Upper lobe of left lung (tissue), 6 donors: Measurements from ENCODE around the gene ITGAE. TPM values are rescaled to one million over a fixed set of nuclear protein-coding genes. Genes with fewer than 3 reads are reported as not detected.
"Not testable (repeated sequence)": the region's sequence is repeated elsewhere in the genome, so short reads cannot be mapped to it uniquely, and the experiment has no call there.

Source experiments
- ATAC-seq, 2 donors: fragments of 200-7000 bp; cut with Tn5 transposase; one replicate each; pipeline ENCODE4 v1.9.1; 2022; ENCODE audit warnings: mild to moderate bottlenecking in 2 of 2, moderate library complexity in 2 of 2; ENCODE audit not compliant: low FRiP score in 2 of 2
- DNase-seq, 2 donors: peaks; one replicate each; pipeline ENCODE4 v3.0.0-alpha.2; 2019 to 2020
- H3K27ac ChIP-seq, 4 donors: fragments of 200-600 bp; sonication (generic); one replicate each; pipeline ENCODE4 v1.5.1; 2016 to 2019
- H3K27me3 ChIP-seq, 4 donors: fragments of 200-600 bp; sonication (generic); one replicate each; pipeline ENCODE4 v1.5.1; 2017 to 2019
- H3K36me3 ChIP-seq, 4 donors: fragments of 200-600 bp; sonication (generic); one replicate each; pipeline ENCODE4 v1.5.1; 2016 to 2019
- H3K4me1 ChIP-seq, 4 donors: fragments of 200-600 bp; sonication (generic); one replicate each; pipeline ENCODE4 v1.5.1; 2018 to 2019
- H3K4me3 ChIP-seq, 4 donors: fragments of 200-600 bp; sonication (generic); one replicate each; pipeline ENCODE4 v1.5.1; 2017 to 2019; ENCODE audit warnings: mild to moderate bottlenecking in 2 of 4, moderate library complexity in 1 of 4
- H3K9me3 ChIP-seq, 4 donors: fragments of 200-600 bp; sonication (generic); one replicate each; pipeline ENCODE4 v1.5.1; 2018 to 2019
- EP300 ChIP-seq, 4 donors: sonication (generic); formaldehyde crosslinking; IDR thresholded peaks; one replicate each; pipeline ENCODE4 v1.5.1; 2017; ENCODE audit warnings: antibody characterized with exemption in 4 of 4, control low read depth in 2 of 4
- POLR2A ChIP-seq, 4 donors: fragments of 450-650 bp; IDR thresholded peaks; one replicate each; pipeline ENCODE4 v1.5.1; 2016 to 2017; ENCODE audit warnings: antibody characterized with exemption in 4 of 4, mild to moderate bottlenecking in 2 of 4
- POLR2AphosphoS5 ChIP-seq, 2 donors: sonication (generic); formaldehyde crosslinking; IDR thresholded peaks; one replicate each; pipeline ENCODE4 v1.5.1; 2017; ENCODE audit warnings: antibody characterized with exemption in 2 of 2
- WGBS, 2 donors: methylation state at CpG; one replicate each; pipeline ENCODE4 v1.1.5; 2017 to 2018; 5-methylcytosine and 5-hydroxymethylcytosine counted together
- total RNA-seq, 6 donors: library from RNA; depleted of rRNA in 4 of 6; stranded (reverse); fragments of >200 nt in 4 of 6; gene quantifications; one replicate each; pipeline versions ENCODE4 v1.1.0 to v1.2.1, GENCODE V29; 2016 to 2021
- TF ChIP-seq, protein P1 (sequence below), 6 experiments: fragments of 450-650 bp in 4 of 6; fragments of 200-600 bp in 2 of 6; sonication (generic) in 2 of 6; IDR thresholded peaks; one replicate each; pipeline ENCODE4 v1.5.1; 2016 to 2019; ENCODE audit warnings: antibody characterized with exemption in 6 of 6
- donor health status: DM: no; HTN: no; CAD: no; lungs with moderate emphysema.
- donor health status: DM: no; HTN: yes; CAD: no; lungs with severe emphysema.

The ITGAE gene
- total RNA-seq, 6 donors from 2014 or later: 17.2 to 36.0 (median 26.4) TPM

DNA sequence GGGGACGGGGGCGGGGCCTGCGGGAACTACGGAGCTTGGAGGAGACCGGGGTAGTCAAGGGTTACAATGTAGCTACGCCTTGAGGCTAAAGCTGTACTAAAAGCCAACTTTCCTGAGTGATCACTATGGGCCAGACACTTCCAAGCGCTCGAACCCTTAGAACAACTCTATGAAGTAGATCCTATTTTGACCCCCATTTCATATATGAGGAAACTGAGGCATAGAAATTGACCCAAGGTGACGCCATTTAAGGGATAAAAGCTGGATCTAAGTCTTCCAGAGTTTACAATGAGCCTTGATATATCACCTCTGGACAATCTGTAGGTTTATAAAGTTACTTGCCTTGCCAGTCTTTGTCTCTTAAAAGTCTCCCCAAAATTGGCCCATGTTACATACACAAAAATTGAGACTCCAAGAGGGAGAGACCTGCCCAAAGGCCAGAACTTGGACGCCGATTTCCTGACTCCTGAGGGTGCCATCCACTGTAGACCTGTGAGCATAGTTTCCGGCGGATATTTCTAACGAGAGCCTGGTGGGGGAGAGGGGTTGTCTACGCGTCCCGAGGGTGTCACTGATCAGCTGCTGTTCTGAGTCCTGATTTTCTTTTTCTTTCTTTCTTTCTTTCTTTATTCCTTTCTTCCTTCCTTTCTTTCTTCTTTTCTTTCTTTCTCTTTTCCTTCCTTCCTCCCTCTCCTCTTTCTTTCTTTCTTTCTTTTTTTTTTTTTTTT lies 45.6 kb upstream of the ITGAE start:
- WGBS, 2 donors: 46 to 48% methylated on average over 17 of the region's 17 CpGs
- peak overlapping the region in 3 of 4 donors; percentile 70 to 96 (median 80) for H3K4me3 ChIP-seq
- TF ChIP-seq POLR2AphosphoS5 (IDR thresholded peaks at IDR 0.05) (no peak), POLR2A (IDR thresholded peaks at IDR 0.05) (no peak), EP300 (IDR thresholded peaks at IDR 0.05) (no peak)
- TF ChIP-seq, protein P1, sequence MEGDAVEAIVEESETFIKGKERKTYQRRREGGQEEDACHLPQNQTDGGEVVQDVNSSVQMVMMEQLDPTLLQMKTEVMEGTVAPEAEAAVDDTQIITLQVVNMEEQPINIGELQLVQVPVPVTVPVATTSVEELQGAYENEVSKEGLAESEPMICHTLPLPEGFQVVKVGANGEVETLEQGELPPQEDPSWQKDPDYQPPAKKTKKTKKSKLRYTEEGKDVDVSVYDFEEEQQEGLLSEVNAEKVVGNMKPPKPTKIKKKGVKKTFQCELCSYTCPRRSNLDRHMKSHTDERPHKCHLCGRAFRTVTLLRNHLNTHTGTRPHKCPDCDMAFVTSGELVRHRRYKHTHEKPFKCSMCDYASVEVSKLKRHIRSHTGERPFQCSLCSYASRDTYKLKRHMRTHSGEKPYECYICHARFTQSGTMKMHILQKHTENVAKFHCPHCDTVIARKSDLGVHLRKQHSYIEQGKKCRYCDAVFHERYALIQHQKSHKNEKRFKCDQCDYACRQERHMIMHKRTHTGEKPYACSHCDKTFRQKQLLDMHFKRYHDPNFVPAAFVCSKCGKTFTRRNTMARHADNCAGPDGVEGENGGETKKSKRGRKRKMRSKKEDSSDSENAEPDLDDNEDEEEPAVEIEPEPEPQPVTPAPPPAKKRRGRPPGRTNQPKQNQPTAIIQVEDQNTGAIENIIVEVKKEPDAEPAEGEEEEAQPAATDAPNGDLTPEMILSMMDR (IDR thresholded peaks at IDR 0.05): no peak
- H3K4me1 ChIP-seq: peaks cover 16 to 20% (median 18%) of the 10 kb centered on the region in 4 donors
- DNase-seq (no peak), ATAC-seq (no peak)
- H3K27ac ChIP-seq: peak overlapping the region in 3 of 4 donors; percentile 93 to 98 (median 94)
- no peaks in the 10 kb centered on the region for H3K27me3 ChIP-seq
- peaks cover 6 to 25% (median 11%) of the 10 kb centered on the region in 4 donors for H3K36me3 ChIP-seq
- H3K9me3 ChIP-seq: no peaks in the 10 kb centered on the region

DNA sequence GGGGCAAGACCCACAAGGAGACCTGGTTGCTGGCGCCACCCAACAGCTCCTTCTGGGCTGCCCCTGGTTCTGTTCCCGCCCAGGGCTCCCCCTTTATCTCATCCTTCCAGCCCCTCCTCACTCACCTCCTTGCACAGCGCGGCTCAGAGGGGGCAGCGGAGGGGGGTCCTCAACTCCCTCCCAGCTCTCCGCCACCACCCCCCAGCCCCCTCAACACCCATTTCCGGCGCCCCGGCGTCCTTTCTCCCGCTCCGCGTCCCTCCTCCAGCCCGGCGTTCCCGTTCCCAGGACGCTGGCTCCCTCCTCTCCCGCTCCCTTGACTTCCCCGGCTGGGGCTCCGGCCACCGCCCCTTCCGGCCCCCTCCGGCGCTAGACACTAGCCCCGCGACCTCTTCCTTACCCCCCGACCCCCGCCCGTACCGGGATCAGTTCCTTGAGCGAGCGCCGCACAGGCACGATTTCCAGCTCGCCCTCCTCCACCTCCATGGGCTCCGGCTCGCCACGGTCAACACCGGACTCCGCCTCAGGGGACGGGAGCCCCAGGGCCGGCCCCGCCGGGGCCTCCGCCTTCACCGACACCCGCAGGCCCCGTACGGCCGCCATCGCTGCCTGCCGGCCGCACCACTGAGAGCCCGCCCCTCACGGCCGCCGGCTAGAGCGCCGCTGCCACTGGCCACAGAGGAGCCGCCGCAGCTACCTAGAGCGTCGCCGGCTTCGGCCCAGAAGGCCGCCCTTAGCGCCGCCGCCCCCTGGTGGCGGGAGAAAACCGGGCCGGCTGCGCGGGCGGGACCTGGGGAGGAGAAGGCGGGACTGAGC lies 44.8 kb upstream of the ITGAE start, which contains the start of gene NCBP3:
TSS of gene NCBP3 (minus strand) at position 626 of the 816 bp plus-strand sequence. CDS start at position 603, 23 bp downstream.
- TF ChIP-seq POLR2AphosphoS5 (IDR thresholded peaks at IDR 0.05): peak; percentile 87
- peak in 3 of 4 donors; percentile 66 to 91 (median 88) for TF ChIP-seq POLR2A (IDR thresholded peaks at IDR 0.05)
- TF ChIP-seq, protein P1 (IDR thresholded peaks at IDR 0.05): peak; percentile 95 to 100 (median 98)
- peak in 1 of 4 donors; percentile 16 for TF ChIP-seq EP300 (IDR thresholded peaks at IDR 0.05)
- H3K9me3 ChIP-seq: no peaks in the 10 kb centered on the region
- H3K4me3 ChIP-seq: peak within 1 kb of the TSS; percentile 70 to 96 (median 81)
- peak within 1 kb of the TSS; percentile 87 to 98 (median 94) for H3K27ac ChIP-seq
- peaks cover 6 to 33% (median 13%) of the 10 kb centered on the region in 4 donors for H3K36me3 ChIP-seq
- no peaks in the 10 kb centered on the region for H3K27me3 ChIP-seq
- ATAC-seq (peak; percentile 98 to 100), DNase-seq (peak; percentile 96 to 98)
- WGBS, 2 donors: 0% methylated on average over 22 to 40 of the region's 76 CpGs
- H3K4me1 ChIP-seq: peaks cover 16 to 20% (median 18%) of the 10 kb centered on the region in 4 donors

DNA sequence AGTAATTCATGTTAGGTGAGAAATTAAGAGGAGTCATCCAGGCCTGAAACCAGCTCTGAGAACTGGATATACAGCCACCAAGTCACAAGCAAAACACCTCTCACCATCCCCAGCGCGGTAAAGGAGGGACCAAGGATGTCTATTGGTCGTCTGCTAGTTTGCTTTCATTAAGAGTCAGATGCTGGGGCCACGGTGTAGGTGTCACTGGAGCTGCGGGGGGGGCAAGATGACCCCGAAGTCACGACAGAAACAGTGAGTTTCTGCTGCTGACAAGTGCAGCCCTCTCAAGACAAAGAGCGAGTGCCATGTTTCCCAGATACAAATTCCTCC lies 44.3 kb upstream of the ITGAE start:
- H3K27ac ChIP-seq: peak overlapping the region; percentile 87 to 98 (median 94)
- ATAC-seq (no peak), DNase-seq (no peak)

DNA sequence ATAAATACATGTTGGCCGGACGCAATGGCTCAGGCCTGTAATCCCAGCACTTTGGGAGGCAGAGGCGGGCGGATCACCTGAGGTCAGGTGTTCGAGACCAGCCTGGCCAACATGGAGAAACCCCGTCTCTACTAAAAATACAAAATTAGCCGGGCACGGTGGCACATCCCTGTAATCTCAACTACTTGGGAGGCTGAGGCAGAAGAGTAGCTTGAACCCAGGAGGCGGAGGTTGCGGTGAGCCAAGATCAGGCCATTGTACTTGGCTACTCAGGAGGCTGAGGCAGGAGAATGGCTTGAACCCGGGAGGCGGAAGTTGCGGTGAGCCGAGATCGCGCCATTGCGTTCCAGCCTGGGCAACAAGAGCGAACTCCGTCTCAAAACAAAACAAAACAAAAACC lies 43.6 kb upstream of the ITGAE start:
- Histone ChIP-seq H3K4me3 (peak overlapping the region in 1 of 4 donors; percentile 70), H3K36me3 (peaks cover 6 to 45% (median 19%) of the 10 kb centered on the region in 4 donors), H3K4me1 (peaks cover 16 to 20% (median 18%) of the 10 kb centered on the region in 4 donors)
- not testable (repeated sequence) for H3K27me3 ChIP-seq, H3K9me3 ChIP-seq, H3K27ac ChIP-seq, DNase-seq, ATAC-seq
- WGBS, 2 donors: 91 to 96% methylated on average over 19 of the region's 19 CpGs

More for the DNA sequence above, 44.3 kb upstream of the ITGAE start:
- WGBS, 2 donors: 1 to 2% methylated on average over 7 to 8 of the region's 8 CpGs
- TF ChIP-seq POLR2AphosphoS5 (IDR thresholded peaks at IDR 0.05) (no peak), EP300 (IDR thresholded peaks at IDR 0.05) (no peak), POLR2A (IDR thresholded peaks at IDR 0.05) (no peak)
- TF ChIP-seq, protein P1 (IDR thresholded peaks at IDR 0.05): no peak
- H3K4me1 ChIP-seq: peaks cover 16 to 20% (median 18%) of the 10 kb centered on the region in 4 donors
- no peaks in the 10 kb centered on the region for H3K9me3 ChIP-seq
- no peaks in the 10 kb centered on the region for H3K27me3 ChIP-seq
- peaks cover 6 to 38% (median 15%) of the 10 kb centered on the region in 4 donors for H3K36me3 ChIP-seq
- H3K4me3 ChIP-seq: peak overlapping the region; percentile 70 to 96 (median 81)

DNA sequence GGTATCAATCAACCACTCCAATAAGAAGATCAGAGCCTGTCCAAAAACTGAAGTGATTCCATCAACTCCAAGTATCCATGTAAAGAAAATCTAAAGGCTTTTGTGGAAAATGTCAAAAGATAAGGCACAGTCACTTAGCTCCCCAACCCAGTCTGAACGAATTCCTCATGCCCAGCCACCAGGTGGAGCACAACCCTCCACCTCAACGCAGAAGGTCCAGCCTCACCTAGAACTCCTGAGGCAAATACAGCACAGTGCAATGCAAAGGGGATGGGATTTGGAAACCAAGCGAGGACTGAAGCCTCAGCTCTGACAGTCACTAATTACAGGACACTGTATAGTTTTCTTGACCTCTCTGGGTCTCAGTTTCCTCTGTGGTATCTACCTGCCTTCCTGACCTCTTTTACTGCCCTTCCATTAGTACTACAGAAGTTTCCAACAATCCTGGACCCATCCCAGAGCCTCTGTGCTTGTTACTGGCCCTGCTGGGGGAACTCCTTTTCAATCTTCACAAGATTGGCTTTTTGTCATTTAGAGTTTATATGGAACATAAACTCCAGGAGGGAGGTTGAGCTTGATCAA lies 43.0 kb upstream of the ITGAE start:
- ATAC-seq: no peak
- peaks cover 16 to 20% (median 18%) of the 10 kb centered on the region in 4 donors for H3K4me1 ChIP-seq
- TF ChIP-seq, protein P1 (IDR thresholded peaks at IDR 0.05): peak in 3 of 6 experiments; percentile 26 to 38 (median 32)
- no peak for TF ChIP-seq POLR2A (IDR thresholded peaks at IDR 0.05)
- no peak overlapping the region for H3K27ac ChIP-seq
- WGBS, 2 donors: 27 to 41% methylated on average over 3 of the region's 3 CpGs
- no peak for DNase-seq
- no peak overlapping the region for H3K4me3 ChIP-seq
- peaks cover 6 to 50% (median 24%) of the 10 kb centered on the region in 4 donors for H3K36me3 ChIP-seq
- H3K9me3 ChIP-seq: no peaks in the 10 kb centered on the region
- H3K27me3 ChIP-seq: no peaks in the 10 kb centered on the region
